Keratinocyte (primary cell): ENCODE results near the gene GLG1. TPM values are rescaled to one million over a fixed set of nuclear protein-coding genes. Genes with fewer than 3 reads are reported as not detected.

Source experiments
- DNase-seq: peaks from one replicate; pipeline ENCODE4 v3.0.0-alpha.2; 2011; ENCODE audit warnings: low read depth, missing footprints, low spot score
- FAIRE-seq: peaks from 2 replicates; lab custom pipeline; 2011; peaks lifted over from hg19 to GRCh38; lab: Jason Lieb, UNC
- H2AFZ ChIP-seq: 2 replicates; pipeline ENCODE4 v1.6.0; 2012; ENCODE audit warnings: low read length, control low read depth, inconsistent platforms; ENCODE audit not compliant: control insufficient read depth
- H3K27ac ChIP-seq: 2 replicates; pipeline ENCODE4 v1.5.1; 2011; ENCODE audit warnings: low read length; ENCODE audit not compliant: control insufficient read depth, insufficient read depth
- H3K27me3 ChIP-seq: 3 replicates; pipeline ENCODE4 v1.6.0; 2011; ENCODE audit warnings: low read length; ENCODE audit not compliant: control insufficient read depth, insufficient read depth; ENCODE audit errors: extremely low read depth
- H3K36me3 ChIP-seq, 2 experiments: 2 replicates in 1 of 2; 3 replicates in 1 of 2; pipeline ENCODE4 v1.5.1; 2011; ENCODE audit warnings: low read length in 2 of 2, mild to moderate bottlenecking in 1 of 2; ENCODE audit not compliant: control insufficient read depth in 2 of 2, insufficient read depth in 2 of 2; ENCODE audit errors: extremely low read depth in 1 of 2
- H3K4me1 ChIP-seq: 3 replicates; pipeline ENCODE4 v1.5.1; 2011; ENCODE audit warnings: low read length; ENCODE audit not compliant: control insufficient read depth, insufficient read depth; ENCODE audit errors: extremely low read depth
- H3K4me2 ChIP-seq: 3 replicates; pipeline ENCODE4 v1.6.0; 2011; ENCODE audit warnings: low read depth, low read length; ENCODE audit not compliant: control insufficient read depth, insufficient read depth; ENCODE audit errors: extremely low read depth
- H3K4me3 ChIP-seq, 3 experiments: fragments of 200-600 bp in 1 of 3; sonication (generic) in 1 of 3; 2 replicates in 2 of 3; 3 replicates in 1 of 3; pipeline ENCODE4 v1.5.1; 2011 to 2016; ENCODE audit warnings: low read length in 3 of 3, mild to moderate bottlenecking in 3 of 3, control low read depth in 2 of 3, inconsistent platforms in 1 of 3, low read depth in 1 of 3, mixed read lengths in 1 of 3, mixed run types in 1 of 3, moderate library complexity in 1 of 3; ENCODE audit not compliant: control insufficient read depth in 2 of 3, insufficient read depth in 2 of 3; ENCODE audit errors: extremely low read depth in 1 of 3
- H3K79me2 ChIP-seq: 2 replicates; pipeline ENCODE4 v1.6.0; 2012; ENCODE audit warnings: low read length; ENCODE audit not compliant: control insufficient read depth, insufficient read depth
- H3K9ac ChIP-seq: 3 replicates; pipeline ENCODE4 v1.6.0; 2011; ENCODE audit warnings: low read length; ENCODE audit not compliant: control insufficient read depth, insufficient read depth; ENCODE audit errors: extremely low read depth
- H3K9me1 ChIP-seq: 3 replicates; pipeline ENCODE4 v1.6.0; 2011; ENCODE audit warnings: low read length; ENCODE audit not compliant: control insufficient read depth, insufficient read depth; ENCODE audit errors: extremely low read depth
- H3K9me3 ChIP-seq: 2 replicates; pipeline ENCODE4 v1.5.1; 2012; ENCODE audit warnings: low read depth, low read length; ENCODE audit not compliant: control insufficient read depth
- H4K20me1 ChIP-seq: 3 replicates; pipeline ENCODE4 v1.6.0; 2011; ENCODE audit warnings: low read length; ENCODE audit not compliant: control insufficient read depth, insufficient read depth; ENCODE audit errors: extremely low read depth
- CTCF ChIP-seq, 3 experiments: IDR thresholded peaks in 1 of 3; conservative IDR thresholded peaks in 1 of 3; optimal IDR thresholded peaks in 1 of 3; 2 replicates in 2 of 3; 3 replicates in 1 of 3; pipeline versions ENCODE3 to v1.5.1; 2011; ENCODE audit warnings: low read length in 3 of 3, mild to moderate bottlenecking in 3 of 3, moderate library complexity in 2 of 3, control low read depth in 1 of 3, inconsistent platforms in 1 of 3; ENCODE audit not compliant: insufficient read depth in 2 of 3; ENCODE audit errors: extremely low read depth in 1 of 3
- EZH2 ChIP-seq: IDR thresholded peaks from one replicate; pipeline ENCODE4 v1.6.1; 2012; ENCODE audit warnings: inconsistent platforms, mild to moderate bottlenecking, low read length, moderate library complexity
- dilution Hi-C: fragments of 300-500 bp; cut with MboI; formaldehyde crosslinking; loops from one replicate; pipeline ENCODE4 v1.7.0; 2020; ENCODE audit warnings: low sequenced_read_pairs; ENCODE audit not compliant: extremely low pct_ligation_motif_present
- polyA plus RNA-seq, 5 experiments: library from polyadenylated mRNA; depleted of rRNA in 3 of 5; stranded (reverse) in 3 of 5; stranded (forward) in 1 of 5; unstranded in 1 of 5; fragments of >200 nt; gene quantifications; 1 replicate in 1 of 5; 2 replicates in 3 of 5; 3 replicates in 1 of 5; pipeline versions ENCODE4 v1.2.1 to v1.2.3, GENCODE V29; 2011 to 2012; ENCODE audit warnings: missing spikeins in 2 of 5, low read depth in 1 of 5, low replicate concordance in 1 of 5

GLG1 gene
- polyA plus RNA-seq, 1 donor (not counting 4 experiments of a cell fraction or from before 2014, with no cell fraction given), result 63.6 TPM

GRCh38 chr16:74465851-74466685 lies 140.8 kb downstream of the GLG1 start:
- FAIRE-seq (no peak), DNase-seq (no peak)
- Histone ChIP-seq H3K79me2 (no peaks in the 10 kb centered on the region), H3K4me1 (peaks cover 27% of the 10 kb centered on the region), H3K9me1 (no peaks in the 10 kb centered on the region), H4K20me1 (no peaks in the 10 kb centered on the region), H3K9me3 (no peaks in the 10 kb centered on the region), H3K36me3 (peaks cover 20 to 36% of the 10 kb centered on the region in 2 experiments), H3K4me3 (no peak overlapping the region), H3K27me3 (no peaks in the 10 kb centered on the region), H3K4me2 (no peak overlapping the region), H3K9ac (no peak overlapping the region), H3K27ac (no peak overlapping the region), H2AFZ (no peak overlapping the region)
- dilution Hi-C loops, result no loop called here
- TF ChIP-seq EZH2, result no peak
- no peak for TF ChIP-seq CTCF (optimal IDR thresholded peaks at IDR 0.05 in 1 of 3, IDR thresholded peaks at IDR 0.05 in 1 of 3, conservative IDR thresholded peaks at IDR 0.05 in 1 of 3; ENCODE audit: extremely low read depth in 1 of 3, insufficient read depth in 2 of 3, low read length in 3 of 3)

- Histone ChIP-seq H3K27ac (no peak overlapping the region), H3K36me3 (peaks cover 23 to 31% of the 10 kb centered on the region in 2 experiments), H3K4me3 (no peak overlapping the region), H3K27me3 (no peaks in the 10 kb centered on the region), H3K4me1 (peaks cover 27% of the 10 kb centered on the region), H4K20me1 (no peaks in the 10 kb centered on the region), H3K9ac (no peak overlapping the region), H3K4me2 (no peak overlapping the region), H3K79me2 (no peaks in the 10 kb centered on the region), H2AFZ (no peak overlapping the region), H3K9me1 (no peaks in the 10 kb centered on the region), H3K9me3 (no peaks in the 10 kb centered on the region)
- dilution Hi-C loops, result no loop called here
- TF ChIP-seq EZH2, result no peak
- DNase-seq, result no peak
- FAIRE-seq, result no peak
Measured at GRCh38 chr16:74465281-74465680, 141.6 kb downstream of the GLG1 start.
